DND-41 (cell line): ENCODE measurements around the gene SUN1.

Source experiments
- ATAC-seq: fragments of 200-7000 bp; cut with Tn5 transposase; 3 replicates; pipeline ENCODE4 v1.9.1; 2021; ENCODE audit warnings: low read depth; ENCODE audit not compliant: insufficient read depth
- DNase-seq: peaks from one replicate; pipeline ENCODE4 v3.0.0-alpha.2; 2020
- H2AFZ ChIP-seq: 2 replicates; pipeline ENCODE4 v1.6.0; 2012; ENCODE audit warnings: low read depth, low read length
- H3K27ac ChIP-seq: 2 replicates; pipeline ENCODE4 v1.5.1; 2012; ENCODE audit warnings: low read length, inconsistent platforms
- H3K27me3 ChIP-seq: fragments of 200-600 bp; sonication (generic); 2 replicates; pipeline ENCODE4 v1.6.0; 2012; ENCODE audit warnings: low read length, mild to moderate bottlenecking, inconsistent platforms; ENCODE audit not compliant: insufficient read depth, poor library complexity
- H3K36me3 ChIP-seq: 2 replicates; pipeline ENCODE4 v1.5.1; 2012; ENCODE audit warnings: low read length, inconsistent platforms; ENCODE audit not compliant: insufficient read depth
- H3K4me1 ChIP-seq: 2 replicates; pipeline ENCODE4 v1.5.1; 2012; ENCODE audit warnings: mild to moderate bottlenecking, low read length; ENCODE audit not compliant: insufficient read depth
- H3K4me2 ChIP-seq: 2 replicates; pipeline ENCODE4 v1.6.0; 2012; ENCODE audit warnings: mild to moderate bottlenecking, moderate library complexity, low read length, inconsistent platforms; ENCODE audit not compliant: insufficient read depth
- H3K4me3 ChIP-seq, 2 experiments: fragments of 200-600 bp in 1 of 2; shearing (Covaris generic) in 1 of 2; 2 replicates each; pipeline ENCODE4 v1.5.1; 2012 to 2016; ENCODE audit warnings: inconsistent platforms in 2 of 2, low read length in 2 of 2, mild to moderate bottlenecking in 2 of 2, low read depth in 1 of 2, moderate library complexity in 1 of 2
- H3K79me2 ChIP-seq: 2 replicates; pipeline ENCODE4 v1.6.0; 2012; ENCODE audit warnings: low read length, inconsistent platforms; ENCODE audit not compliant: insufficient read depth
- H3K9ac ChIP-seq: 2 replicates; pipeline ENCODE4 v1.6.0; 2012; ENCODE audit warnings: low read depth, mild to moderate bottlenecking, inconsistent platforms, low read length, moderate library complexity
- H3K9me3 ChIP-seq: 2 replicates; pipeline ENCODE4 v1.5.1; 2012; ENCODE audit warnings: low read length, moderate library complexity, mild to moderate bottlenecking, inconsistent platforms; ENCODE audit not compliant: insufficient read depth, severe bottlenecking
- H4K20me1 ChIP-seq: 2 replicates; pipeline ENCODE4 v1.6.0; 2012; ENCODE audit warnings: low read length; ENCODE audit not compliant: insufficient read depth
- CTCF ChIP-seq: IDR thresholded peaks from 2 replicates; pipeline ENCODE4 v1.5.1; 2012; ENCODE audit warnings: borderline replicate concordance, low read length, moderate library complexity, mild to moderate bottlenecking; ENCODE audit not compliant: poor library complexity, severe bottlenecking; ENCODE audit errors: extremely low read depth
- EZH2 ChIP-seq: IDR thresholded peaks from 3 replicates; pipeline ENCODE4 v1.6.1; 2012; ENCODE audit warnings: borderline replicate concordance, low read depth, mild to moderate bottlenecking, moderate library complexity, low read length, inconsistent platforms; ENCODE audit not compliant: severe bottlenecking

SUN1 gene

GRCh38 chr7:918118-918425 is 85.8 kb downstream of the SUN1 start:
- no peak overlapping the region for H3K4me2 ChIP-seq

GRCh38 chr7:918441-919113 is 86.3 kb downstream of the SUN1 start:
- no peaks in the 10 kb centered on the region; the same call in 1 of the 2 replicates for H4K20me1 ChIP-seq
- no peak overlapping the region for H3K4me3 ChIP-seq
- ATAC-seq (no peak), DNase-seq (no peak)
- no peak overlapping the region for H3K4me2 ChIP-seq
- H3K9me3 ChIP-seq, result no peaks in the 10 kb centered on the region
- no peak overlapping the region for H3K9ac ChIP-seq
- no peak overlapping the region for H3K27ac ChIP-seq
- H3K27me3 ChIP-seq, result no peaks in the 10 kb centered on the region
- H2AFZ ChIP-seq, result no peak overlapping the region
- TF ChIP-seq CTCF (no peak), EZH2 (no peak)
- no peaks in the 10 kb centered on the region for H3K79me2 ChIP-seq
- H3K36me3 ChIP-seq, result no peaks in the 10 kb centered on the region
- H3K4me1 ChIP-seq, result peaks cover 17% of the 10 kb centered on the region

More at GRCh38 chr7:918118-918425, 85.8 kb downstream of the SUN1 start:
- Histone ChIP-seq H3K4me1 (peaks cover 13% of the 10 kb centered on the region), H3K9ac (no peak overlapping the region), H3K4me3 (no peak overlapping the region), H3K79me2 (no peaks in the 10 kb centered on the region), H3K36me3 (no peaks in the 10 kb centered on the region), H2AFZ (no peak overlapping the region), H3K9me3 (no peaks in the 10 kb centered on the region), H3K27ac (no peak overlapping the region), H4K20me1 (no peaks in the 10 kb centered on the region; the same call in 1 of the 2 replicates), H3K27me3 (no peaks in the 10 kb centered on the region)
- no peak for DNase-seq
- ATAC-seq, result no peak
- TF ChIP-seq EZH2 (no peak), CTCF (no peak)

GRCh38 chr7:919114-919442 is 86.8 kb downstream of the SUN1 start:
- peaks cover 20% of the 10 kb centered on the region for H3K4me1 ChIP-seq
- TF ChIP-seq CTCF (no peak), EZH2 (no peak)
- H3K4me2 ChIP-seq, result no peak overlapping the region
- H3K36me3 ChIP-seq, result no peaks in the 10 kb centered on the region
- ATAC-seq, result no peak
- no peaks in the 10 kb centered on the region for H3K27me3 ChIP-seq
- H3K4me3 ChIP-seq, result no peak overlapping the region
- H3K79me2 ChIP-seq, result no peaks in the 10 kb centered on the region
- no peak for DNase-seq
- no peak overlapping the region for H3K9ac ChIP-seq
- no peak overlapping the region for H3K27ac ChIP-seq
- no peaks in the 10 kb centered on the region for H3K9me3 ChIP-seq
- H2AFZ ChIP-seq, result no peak overlapping the region
- H4K20me1 ChIP-seq, result no peaks in the 10 kb centered on the region; the same call in 1 of the 2 replicates
